Testis (tissue), 3 donors: Measurements from ENCODE around the gene HSPA1L. TPM values are rescaled to one million over a fixed set of nuclear protein-coding genes. Genes with fewer than 3 reads are reported as not detected.
A peak's percentile ranks its signal among the peaks of the same experiment; 100 is the strongest.

ENCODE experiments used
- DNase-seq: peaks from one replicate; pipeline ENCODE4 v3.0.0-alpha.2; 2019
- H3K27ac ChIP-seq, 2 donors: fragments of 200-600 bp; sonication (generic); one replicate each; pipeline ENCODE4 v1.5.1; 2019
- H3K27me3 ChIP-seq: fragments of 200-600 bp; sonication (generic); one replicate; pipeline ENCODE4 v1.5.1; 2019
- H3K36me3 ChIP-seq: fragments of 200-600 bp; sonication (generic); one replicate; pipeline ENCODE4 v1.5.1; 2017; ENCODE audit warnings: low read depth; ENCODE audit errors: missing control alignments
- H3K4me1 ChIP-seq: fragments of 200-600 bp; sonication (generic); one replicate; pipeline ENCODE4 v1.5.1; 2019
- H3K4me3 ChIP-seq, 2 donors: fragments of 200-600 bp; sonication (generic); one replicate each; pipeline ENCODE4 v1.5.1; 2017 to 2019
- H3K9me3 ChIP-seq: fragments of 200-600 bp; sonication (generic); one replicate; pipeline ENCODE4 v1.5.1; 2017
- POLR2A ChIP-seq: fragments of 450-650 bp; IDR thresholded peaks from one replicate; pipeline ENCODE4 v1.6.1; 2017; ENCODE audit warnings: antibody characterized with exemption, mild to moderate bottlenecking, moderate library complexity
- WGBS, 2 donors: methylation state at CpG; one replicate each; pipeline ENCODE4 v1.1.5; 2018; 5-methylcytosine and 5-hydroxymethylcytosine counted together
- intact Hi-C: fragments of 100-400 bp; cut with DNase I; formaldehyde crosslinking; loops from one replicate; pipeline ENCODE4 v1.15.1; 2023; ENCODE audit warnings: low total_unique reads
- polyA plus RNA-seq: library from polyadenylated mRNA; stranded (reverse); fragments of 350-450 nt; fragmentation: Illumina TruSeq; extraction: RNeasy Lipid Tissue Mini Kit (QIAGEN cat#74804); gene quantifications from one replicate; pipeline ENCODE4 v1.2.3, GENCODE V29; 2014; ENCODE audit warnings: low read depth, low replicate concordance; ENCODE audit not compliant: insufficient read depth
- total RNA-seq, 2 donors: library from RNA; depleted of rRNA; stranded (reverse); fragments of >200 nt; gene quantifications; one replicate each; pipeline ENCODE4 v1.2.3, GENCODE V29; 2016
- TF ChIP-seq, protein P1 (sequence below), 3 experiments: fragments of 450-650 bp in 2 of 3; fragments of 200-600 bp in 1 of 3; sonication (generic) in 1 of 3; IDR thresholded peaks; one replicate each; pipeline ENCODE4 v1.5.1; 2016 to 2019; ENCODE audit warnings: antibody characterized with exemption in 3 of 3, mild to moderate bottlenecking in 2 of 3, moderate library complexity in 1 of 3

Gene HSPA1L
- total and polyA plus RNA-seq, 3 donors from 2014 or later: 30.3 to 103 (median 87.9) TPM

DNA sequence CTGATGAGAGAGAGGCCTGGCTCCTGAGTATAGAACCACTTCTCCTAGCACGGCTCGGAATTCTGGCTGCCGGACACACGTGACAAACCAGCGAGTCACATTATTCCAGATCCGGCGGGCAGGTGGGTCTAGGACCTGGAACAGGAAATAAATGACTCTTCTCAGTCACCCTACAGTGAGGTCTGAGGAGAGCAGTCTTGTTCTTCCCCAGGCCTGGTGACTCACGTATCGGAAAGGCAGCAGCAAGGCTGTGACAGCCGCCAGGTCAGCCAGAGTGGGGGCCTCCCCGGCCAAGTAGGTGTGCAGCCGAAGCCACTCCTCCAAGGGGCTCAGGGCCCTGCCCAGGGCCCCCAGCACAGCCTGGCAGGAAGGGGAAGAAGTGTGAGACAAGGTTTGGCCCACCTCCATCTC, 22.3 kb downstream of the HSPA1L start:
- no peak overlapping the region for H3K27ac ChIP-seq
- no peaks in the 10 kb centered on the region for H3K36me3 ChIP-seq
- no peak for TF ChIP-seq POLR2A
- TF ChIP-seq, protein P1, sequence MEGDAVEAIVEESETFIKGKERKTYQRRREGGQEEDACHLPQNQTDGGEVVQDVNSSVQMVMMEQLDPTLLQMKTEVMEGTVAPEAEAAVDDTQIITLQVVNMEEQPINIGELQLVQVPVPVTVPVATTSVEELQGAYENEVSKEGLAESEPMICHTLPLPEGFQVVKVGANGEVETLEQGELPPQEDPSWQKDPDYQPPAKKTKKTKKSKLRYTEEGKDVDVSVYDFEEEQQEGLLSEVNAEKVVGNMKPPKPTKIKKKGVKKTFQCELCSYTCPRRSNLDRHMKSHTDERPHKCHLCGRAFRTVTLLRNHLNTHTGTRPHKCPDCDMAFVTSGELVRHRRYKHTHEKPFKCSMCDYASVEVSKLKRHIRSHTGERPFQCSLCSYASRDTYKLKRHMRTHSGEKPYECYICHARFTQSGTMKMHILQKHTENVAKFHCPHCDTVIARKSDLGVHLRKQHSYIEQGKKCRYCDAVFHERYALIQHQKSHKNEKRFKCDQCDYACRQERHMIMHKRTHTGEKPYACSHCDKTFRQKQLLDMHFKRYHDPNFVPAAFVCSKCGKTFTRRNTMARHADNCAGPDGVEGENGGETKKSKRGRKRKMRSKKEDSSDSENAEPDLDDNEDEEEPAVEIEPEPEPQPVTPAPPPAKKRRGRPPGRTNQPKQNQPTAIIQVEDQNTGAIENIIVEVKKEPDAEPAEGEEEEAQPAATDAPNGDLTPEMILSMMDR (IDR thresholded peaks at IDR 0.05): no peak
- H3K4me3 ChIP-seq: no peak overlapping the region
- no peaks in the 10 kb centered on the region for H3K9me3 ChIP-seq
- WGBS, 2 donors: 85 to 88% methylated on average over 9 to 12 of the region's 12 CpGs
- no peak for DNase-seq
- H3K27me3 ChIP-seq: no peaks in the 10 kb centered on the region
- intact Hi-C loops: no loop called here
- peaks cover 13% of the 10 kb centered on the region for H3K4me1 ChIP-seq

DNA sequence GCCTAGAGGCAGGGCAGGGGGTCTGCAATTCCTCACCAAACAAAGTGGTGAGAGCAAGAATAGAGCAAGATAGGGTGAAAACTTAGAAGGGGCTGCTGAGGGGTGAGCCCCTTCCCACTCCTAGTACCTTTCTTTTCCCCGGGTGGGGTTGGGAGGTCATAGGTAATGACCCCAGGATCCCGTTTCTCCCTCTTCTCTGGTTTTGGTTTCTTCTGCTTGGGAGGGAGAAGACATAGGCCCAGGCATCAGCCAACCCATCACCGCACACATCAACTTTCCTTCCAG, 23.1 kb downstream of the HSPA1L start:
- H3K27me3 ChIP-seq: no peaks in the 10 kb centered on the region
- intact Hi-C loops: no loop called here
- peaks cover 13% of the 10 kb centered on the region for H3K4me1 ChIP-seq
- DNase-seq: no peak
- no peak for TF ChIP-seq POLR2A
- TF ChIP-seq, protein P1 (IDR thresholded peaks at IDR 0.05): no peak
- WGBS, 2 donors: 78 to 80% methylated on average over 3 of the region's 3 CpGs
- no peak overlapping the region for H3K27ac ChIP-seq
- H3K4me3 ChIP-seq: no peak overlapping the region
- H3K9me3 ChIP-seq: no peaks in the 10 kb centered on the region
- no peaks in the 10 kb centered on the region for H3K36me3 ChIP-seq

DNA sequence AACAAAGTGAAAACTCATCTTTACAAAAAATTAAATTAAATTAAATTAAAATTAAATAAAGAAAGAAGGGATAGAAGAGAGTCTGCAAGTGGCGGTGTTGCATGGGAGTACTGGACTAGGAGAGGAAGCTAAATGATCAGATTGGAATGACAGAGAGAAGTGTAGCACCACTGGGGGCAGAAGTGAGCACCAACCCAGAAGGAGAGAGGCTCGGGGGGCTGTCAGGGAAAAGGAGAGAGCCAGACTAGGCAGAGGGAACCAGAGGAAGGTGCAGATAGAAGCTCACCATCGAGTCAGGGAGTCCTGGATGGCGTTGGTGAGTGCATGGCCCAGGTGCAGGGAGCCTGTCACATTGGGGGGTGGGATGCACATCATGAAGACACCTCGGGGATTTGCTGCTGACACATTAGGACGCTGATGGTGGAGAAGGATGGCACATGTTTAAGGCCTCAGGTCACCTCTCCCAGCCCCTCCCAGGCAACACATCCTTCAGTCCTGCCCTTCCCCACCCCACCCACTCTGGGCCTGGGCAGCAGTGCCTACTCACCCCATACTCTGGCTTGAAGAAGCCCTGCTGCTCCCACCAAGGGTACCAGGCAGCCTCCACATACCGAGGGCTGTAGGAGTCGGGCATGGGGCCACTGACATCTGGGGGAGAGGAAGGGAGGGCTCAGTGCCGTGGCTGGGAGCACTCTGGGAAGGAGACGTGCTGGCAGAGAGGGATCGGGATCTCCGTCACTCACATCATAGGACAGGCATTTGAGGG, 23.6 kb downstream of the HSPA1L start:
- no peak overlapping the region for H3K27ac ChIP-seq
- intact Hi-C loops: no loop called here
- TF ChIP-seq, protein P1 (IDR thresholded peaks at IDR 0.05): peak in 2 of 3 experiments; percentile 39 to 46
- no peak for TF ChIP-seq POLR2A
- WGBS, 2 donors: 60 to 68% methylated on average over 10 to 12 of the region's 12 CpGs
- no peak overlapping the region for H3K4me3 ChIP-seq
- H3K36me3 ChIP-seq: no peaks in the 10 kb centered on the region
- DNase-seq: peak; percentile 60
- peaks cover 13% of the 10 kb centered on the region for H3K4me1 ChIP-seq
- no peaks in the 10 kb centered on the region for H3K27me3 ChIP-seq
- H3K9me3 ChIP-seq: no peaks in the 10 kb centered on the region

DNA sequence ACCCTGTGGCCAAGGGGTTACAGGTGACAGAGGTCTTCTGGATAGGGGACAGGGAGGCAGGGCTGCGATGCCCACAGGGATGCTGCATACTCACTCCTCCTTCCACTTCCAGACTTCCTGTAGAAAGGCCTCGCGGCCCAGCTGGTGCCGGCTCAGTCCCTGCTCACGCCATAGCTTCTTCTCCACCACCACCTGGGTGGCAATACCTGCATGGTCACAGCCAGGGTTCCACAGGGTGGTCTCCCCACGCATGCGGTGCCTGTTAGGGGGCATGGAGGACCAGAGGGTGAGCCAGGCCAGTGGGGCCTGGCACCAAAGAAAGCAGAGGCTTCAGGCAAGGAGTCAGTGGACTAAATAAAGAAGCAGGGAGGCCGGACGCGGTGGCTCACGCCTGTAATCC, 29.6 kb downstream of the HSPA1L start:
- Histone ChIP-seq H3K27ac (no peak overlapping the region), H3K4me3 (no peak overlapping the region), H3K4me1 (no peaks in the 10 kb centered on the region), H3K36me3 (no peaks in the 10 kb centered on the region), H3K9me3 (no peaks in the 10 kb centered on the region), H3K27me3 (no peaks in the 10 kb centered on the region)
- TF ChIP-seq, protein P1 (IDR thresholded peaks at IDR 0.05): no peak
- TF ChIP-seq POLR2A: no peak
- WGBS, 2 donors: 97% methylated on average over 11 of the region's 11 CpGs
- DNase-seq: no peak
- intact Hi-C loops: no loop called here
